Endothelial cell of umbilical vein (primary cell): ENCODE results near the gene MIX23. TPM values are rescaled to one million over a fixed set of nuclear protein-coding genes. Genes with fewer than 3 reads are reported as not detected.

Experiments used
- BruUV-seq: library from RNA; stranded (reverse); fragments of 400-500 nt; replicated peaks from 2 replicates; lab custom pipeline; 2021; lab: Mats Ljungman, UMichigan
- CTCF ChIA-PET: fragments of 300-600, 350-600 bp; sonication (Branson Sonifier 250); formaldehyde crosslinking; loops from one replicate; lab custom pipeline; 2021; ENCODE audit warnings: antibody characterized with exemption, inconsistent platforms; lab: Charles Lee
- POLR2A ChIA-PET: fragments of 300-600, 350-600 bp; sonication (Branson Sonifier 250); formaldehyde crosslinking; loops from one replicate; lab custom pipeline; 2021; ENCODE audit warnings: antibody characterized with exemption, inconsistent platforms; lab: Charles Lee
- DNase-seq: peaks from one replicate; pipeline ENCODE4 v3.0.0-alpha.2; 2011; ENCODE audit warnings: low read depth, low spot score
- FAIRE-seq: peaks from 2 replicates; lab custom pipeline; 2011; peaks lifted over from hg19 to GRCh38; lab: Jason Lieb, UNC
- H2AFZ ChIP-seq: 2 replicates; pipeline ENCODE4 v1.6.0; 2012; ENCODE audit warnings: low read depth, low read length, control low read depth, inconsistent platforms
- H3K27ac ChIP-seq: 2 replicates; pipeline ENCODE4 v1.5.1; 2011; ENCODE audit warnings: low read depth, mild to moderate bottlenecking, control low read depth, low read length, moderate library complexity; ENCODE audit not compliant: insufficient read depth
- H3K27me3 ChIP-seq, 2 experiments: 2 replicates each; pipeline versions ENCODE4 v1.6.0 to v1.6.1; 2011; ENCODE audit warnings: low read length in 2 of 2, mixed read lengths in 1 of 2; ENCODE audit not compliant: control insufficient read depth in 2 of 2, insufficient read depth in 2 of 2
- H3K36me3 ChIP-seq, 2 experiments: 2 replicates in 1 of 2; 3 replicates in 1 of 2; pipeline ENCODE4 v1.5.1; 2011; ENCODE audit warnings: low read length in 2 of 2, mild to moderate bottlenecking in 1 of 2, moderate library complexity in 1 of 2; ENCODE audit not compliant: control insufficient read depth in 2 of 2, insufficient read depth in 2 of 2; ENCODE audit errors: extremely low read depth in 1 of 2
- H3K4me1 ChIP-seq: 3 replicates; pipeline ENCODE4 v1.5.1; 2011; ENCODE audit warnings: mild to moderate bottlenecking, low read length; ENCODE audit not compliant: control insufficient read depth, insufficient read depth; ENCODE audit errors: extremely low read depth
- H3K4me2 ChIP-seq: 2 replicates; pipeline ENCODE4 v1.6.1; 2011; ENCODE audit warnings: low read length, control low read depth, mixed read lengths; ENCODE audit not compliant: insufficient read depth
- H3K4me3 ChIP-seq, 3 experiments: fragments of 200-600 bp in 1 of 3; sonication (generic), shearing (Covaris generic) in 1 of 3; replicated peaks in 1 of 3; 2 replicates each; pipeline ENCODE4 v1.5.1; 2011 to 2016; ENCODE audit warnings: control low read depth in 3 of 3, low read length in 3 of 3, mild to moderate bottlenecking in 2 of 3, inconsistent platforms in 1 of 3, low read depth in 1 of 3, moderate library complexity in 1 of 3; ENCODE audit not compliant: insufficient read depth in 1 of 3
- H3K79me2 ChIP-seq: 2 replicates; pipeline ENCODE4 v1.6.0; 2012; ENCODE audit warnings: low read length, inconsistent platforms; ENCODE audit not compliant: control insufficient read depth, insufficient read depth
- H3K9ac ChIP-seq: replicated peaks from 2 replicates; pipeline ENCODE3; 2011; ENCODE audit warnings: low read length, control low read depth; ENCODE audit not compliant: insufficient read depth; ENCODE audit errors: extremely low read depth
- H3K9me1 ChIP-seq: replicated peaks from 3 replicates; pipeline ENCODE4 v1.6.0; 2011; ENCODE audit warnings: mild to moderate bottlenecking, low read length; ENCODE audit not compliant: control insufficient read depth, insufficient read depth; ENCODE audit errors: extremely low read depth
- H3K9me3 ChIP-seq: replicated peaks from 2 replicates; pipeline ENCODE4 v1.5.1; 2012; ENCODE audit warnings: low read length, inconsistent platforms; ENCODE audit not compliant: control insufficient read depth, insufficient read depth
- H4K20me1 ChIP-seq: replicated peaks from 2 replicates; pipeline ENCODE3; 2011; ENCODE audit warnings: mild to moderate bottlenecking, low read length; ENCODE audit not compliant: control insufficient read depth, insufficient read depth; ENCODE audit errors: extremely low read depth
- CTCF ChIP-seq, 2 donors: IDR thresholded peaks; 1 replicate in 1 of 2; 2 replicates in 1 of 2; pipeline ENCODE4 v1.5.1; 2011; ENCODE audit warnings: low read length in 2 of 2, mild to moderate bottlenecking in 2 of 2, moderate library complexity in 2 of 2, control low read depth in 1 of 2, inconsistent platforms in 1 of 2, low read depth in 1 of 2; ENCODE audit not compliant: insufficient read depth in 1 of 2; ENCODE audit errors: extremely low read depth in 1 of 2
- EZH2 ChIP-seq: IDR thresholded peaks from 2 replicates; pipeline ENCODE4 v1.6.1; 2012; ENCODE audit warnings: borderline replicate concordance, low read depth, mild to moderate bottlenecking, moderate library complexity, low read length, inconsistent platforms; ENCODE audit not compliant: severe bottlenecking
- FOS ChIP-seq: IDR thresholded peaks from 2 replicates; pipeline ENCODE4 v1.6.1; 2011; ENCODE audit warnings: mild to moderate bottlenecking, low read length, moderate library complexity, borderline replicate concordance; ENCODE audit not compliant: insufficient read depth
- GATA2 ChIP-seq: IDR thresholded peaks from 2 replicates; pipeline ENCODE4 v1.7.0; 2011; ENCODE audit warnings: low read depth, mild to moderate bottlenecking, moderate library complexity, mixed read lengths, low read length; ENCODE audit not compliant: insufficient read length, insufficient read depth
- JUN ChIP-seq: IDR thresholded peaks from 2 replicates; pipeline ENCODE4 v1.6.1; 2011; ENCODE audit warnings: borderline replicate concordance, low read depth; ENCODE audit not compliant: insufficient read length, insufficient read depth
- MYC ChIP-seq: IDR thresholded peaks from one replicate; pipeline ENCODE4 v1.6.1; 2011; ENCODE audit warnings: mild to moderate bottlenecking, low read depth, low read length
- POLR2A ChIP-seq: IDR thresholded peaks from 2 replicates; pipeline ENCODE4 v1.6.1; 2012; ENCODE audit warnings: low read depth, mild to moderate bottlenecking, control low read depth, low read length
- POLR2AphosphoS5 ChIP-seq: IDR thresholded peaks from 2 replicates; pipeline ENCODE4 v1.6.1; 2012; ENCODE audit warnings: low read depth, mild to moderate bottlenecking, control low read depth, low read length, moderate library complexity; ENCODE audit not compliant: insufficient read depth
- dilution Hi-C: fragments of 300-500 bp; cut with MboI; formaldehyde crosslinking; loops from one replicate; pipeline ENCODE4 v1.15.0; 2019; ENCODE audit warnings: low sequenced_read_pairs; ENCODE audit not compliant: extremely low pct_ligation_motif_present
- intact Hi-C: fragments of 100-400 bp; cut with micrococcal nuclease; formaldehyde crosslinking; loops from one replicate; pipeline ENCODE4 v1.10.0; 2022
- polyA plus RNA-seq, 4 experiments: library from polyadenylated mRNA; depleted of rRNA in 3 of 4; stranded (reverse) in 3 of 4; unstranded in 1 of 4; fragments of >200 nt; gene quantifications; 2 replicates each; pipeline versions ENCODE4 v1.2.1 to v1.2.3, GENCODE V29; 2011 to 2012; ENCODE audit warnings: missing spikeins in 1 of 4
- total RNA-seq: library from RNA; stranded (reverse); gene quantifications from 2 replicates; pipeline ENCODE4 v1.2.3, GENCODE V29; 2021
- TF ChIP-seq, protein P1 (sequence below): IDR thresholded peaks from 2 replicates; pipeline ENCODE4 v1.6.1; 2011; ENCODE audit not compliant: insufficient read depth, insufficient read length

MIX23 gene
- total and polyA plus RNA-seq, 2 donors (not counting 3 experiments of a cell fraction or from before 2014, with no cell fraction given), result 4.5 to 53.5 TPM

DNA sequence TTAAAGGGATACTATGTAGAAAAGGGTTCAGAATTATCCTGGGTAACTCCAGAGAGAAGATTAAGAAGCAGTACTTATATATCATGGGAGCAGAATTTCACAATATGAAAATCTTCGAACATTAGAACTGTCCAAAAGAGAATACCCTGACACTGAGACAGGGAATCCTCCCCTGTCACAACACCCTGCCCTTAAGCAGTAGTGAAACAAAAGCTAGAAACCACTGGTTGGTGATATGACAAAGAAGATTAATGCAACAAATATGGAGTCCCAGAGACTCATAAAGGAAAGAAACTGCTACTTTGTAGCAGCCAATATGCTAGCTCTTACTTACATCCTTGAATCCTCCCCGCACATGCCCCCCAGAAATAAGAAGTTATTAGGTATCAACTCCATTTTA is 18.5 kb downstream of the MIX23 start:
- DNase-seq (no peak), FAIRE-seq (no peak)
- no peak for TF ChIP-seq MYC
- no peak for TF ChIP-seq POLR2A
- TF ChIP-seq JUN, result no peak
- Histone ChIP-seq H3K4me2 (no peak overlapping the region), H3K4me1 (no peaks in the 10 kb centered on the region), H3K27ac (no peak overlapping the region), H3K79me2 (no peaks in the 10 kb centered on the region), H3K9me1 (no peaks in the 10 kb centered on the region), H3K36me3 (peaks cover 0 to 7% of the 10 kb centered on the region in 2 experiments), H3K4me3 (no peak overlapping the region), H3K27me3 (no peaks in the 10 kb centered on the region), H3K9ac (no peak overlapping the region), H2AFZ (no peak overlapping the region), H4K20me1 (no peaks in the 10 kb centered on the region), H3K9me3 (no peaks in the 10 kb centered on the region)
- CTCF ChIA-PET, result interaction anchor here (1.5 kb wide), 1 partner anchor 20 kb away, joined by 4 read pairs; the partner anchor contains the start of gene FAM162A
- no TSS peak for BruUV-seq
- dilution Hi-C loops, result no loop called here
- POLR2A ChIA-PET, result no interaction called here
- intact Hi-C loops, result no loop called here

GRCh38 chr3:122362026-122362425 is 21.0 kb downstream of the MIX23 start:
- no peaks in the 10 kb centered on the region for H4K20me1 ChIP-seq
- H3K36me3 ChIP-seq, result peaks cover 3 to 7% of the 10 kb centered on the region in 2 experiments
- H3K9me1 ChIP-seq, result no peaks in the 10 kb centered on the region
- no peaks in the 10 kb centered on the region for H3K9me3 ChIP-seq
- DNase-seq, result no peak
- no TSS peak for BruUV-seq
- POLR2A ChIA-PET, result no interaction called here
- no peak overlapping the region for H3K27ac ChIP-seq
- CTCF ChIA-PET, result interaction anchor here (1.2 kb wide), 1 partner anchor 12 kb away, joined by 3 read pairs; no protein-coding TSS in a partner anchor
- H3K79me2 ChIP-seq, result no peaks in the 10 kb centered on the region
- TF ChIP-seq GATA2 (no peak), FOS (no peak), JUN (no peak), POLR2AphosphoS5 (no peak), CTCF (IDR thresholded peaks at IDR 0.05; ENCODE audit: extremely low read depth in 1 of 2, insufficient read depth in 1 of 2, low read depth in 1 of 2, low read length in 2 of 2) (no peak), EZH2 (no peak), POLR2A (no peak), MYC (no peak)
- TF ChIP-seq, protein P1, sequence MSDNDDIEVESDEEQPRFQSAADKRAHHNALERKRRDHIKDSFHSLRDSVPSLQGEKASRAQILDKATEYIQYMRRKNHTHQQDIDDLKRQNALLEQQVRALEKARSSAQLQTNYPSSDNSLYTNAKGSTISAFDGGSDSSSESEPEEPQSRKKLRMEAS, result no peak
- no peak for FAIRE-seq
- no peak overlapping the region for H2AFZ ChIP-seq
- no peak overlapping the region for H3K9ac ChIP-seq
- H3K27me3 ChIP-seq, result no peaks in the 10 kb centered on the region
- no peak overlapping the region for H3K4me2 ChIP-seq
- dilution Hi-C loops (no loop called here), intact Hi-C loops (no loop called here)
- H3K4me3 ChIP-seq, result no peak overlapping the region
- H3K4me1 ChIP-seq, result no peaks in the 10 kb centered on the region
